Esophagus muscularis mucosa (tissue), 4 donors: ENCODE data around the gene LRRC26. TPM values are rescaled to one million over a fixed set of nuclear protein-coding genes. Genes with fewer than 3 reads are reported as not detected.

Source experiments
- DNase-seq: peaks from one replicate; pipeline ENCODE4 v3.0.0-alpha.2; 2017; ENCODE audit errors: extremely low spot score
- H3K27ac ChIP-seq, 4 donors: fragments of 200-600 bp; sonication (generic); replicated peaks in 1 of 4; 1 replicate in 3 of 4; 2 replicates in 1 of 4; pipeline ENCODE4 v1.5.1; 2016 to 2019; ENCODE audit warnings: mild to moderate bottlenecking in 1 of 4
- H3K27me3 ChIP-seq, 4 donors: fragments of 200-600 bp; sonication (generic); one replicate each; pipeline versions ENCODE4 v1.5.1 to v1.6.0; 2016 to 2019
- H3K36me3 ChIP-seq, 4 donors: fragments of 200-600 bp; sonication (generic); one replicate each; pipeline ENCODE4 v1.5.1; 2016 to 2019
- H3K4me1 ChIP-seq, 4 donors: fragments of 200-600 bp; sonication (generic); one replicate each; pipeline ENCODE4 v1.5.1; 2016 to 2019
- H3K4me3 ChIP-seq, 4 donors: fragments of 200-600 bp; sonication (generic); 1 replicate in 2 of 4; 2 replicates in 2 of 4; pipeline ENCODE4 v1.5.1; 2016 to 2019; ENCODE audit warnings: mild to moderate bottlenecking in 4 of 4, moderate library complexity in 1 of 4
- H3K9me3 ChIP-seq, 4 donors: fragments of 200-600 bp; sonication (generic); 1 replicate in 3 of 4; 2 replicates in 1 of 4; pipeline ENCODE4 v1.5.1; 2016 to 2019
- CTCF ChIP-seq, 3 experiments: fragments of 200-600 bp in 2 of 3; fragments of 450-650 bp in 1 of 3; sonication (generic) in 2 of 3; IDR thresholded peaks; one replicate each; pipeline ENCODE4 v1.5.1; 2017 to 2019; ENCODE audit warnings: antibody characterized with exemption in 3 of 3, mild to moderate bottlenecking in 2 of 3, moderate library complexity in 1 of 3
- EP300 ChIP-seq: sonication (generic); formaldehyde crosslinking; IDR thresholded peaks from one replicate; pipeline ENCODE4 v1.6.1; 2017; ENCODE audit warnings: antibody characterized with exemption
- POLR2A ChIP-seq: fragments of 450-650 bp; IDR thresholded peaks from one replicate; pipeline ENCODE4 v1.6.1; 2017; ENCODE audit warnings: antibody characterized with exemption, moderate library complexity, mild to moderate bottlenecking, low read depth
- POLR2AphosphoS5 ChIP-seq, 2 donors: sonication (generic); formaldehyde crosslinking; IDR thresholded peaks; one replicate each; pipeline ENCODE4 v1.6.1; 2017; ENCODE audit warnings: antibody characterized with exemption in 2 of 2
- WGBS: methylation state at CpG from one replicate; pipeline ENCODE4 v1.1.5; 2018; 5-methylcytosine and 5-hydroxymethylcytosine counted together
- intact Hi-C: fragments of 100-400 bp; cut with DNase I; formaldehyde crosslinking; loops from one replicate; pipeline ENCODE4 v1.15.1; 2023
- total RNA-seq, 4 donors: library from RNA; depleted of rRNA; stranded (reverse); fragments of >200 nt; gene quantifications; one replicate each; pipeline versions ENCODE4 v1.1.0 to v1.2.1, GENCODE V29; 2016

Gene LRRC26
- total RNA-seq, 4 donors from 2014 or later = not detected

- intact Hi-C loops = no loop called here
- 95% methylated on average over 19 of the region's 22 CpGs for WGBS
- TF ChIP-seq EP300 (no peak), POLR2A (no peak), CTCF (IDR thresholded peaks at IDR 0.05) (no peak)
- Histone ChIP-seq H3K4me3 (no peak overlapping the region), H3K27me3 (no peaks in the 10 kb centered on the region), H3K27ac (no peak overlapping the region), H3K4me1 (peaks cover 7 to 26% (median 17%) of the 10 kb centered on the region in 4 donors), H3K36me3 (peaks cover 57 to 99% (median 91%) of the 10 kb centered on the region in 4 donors), H3K9me3 (no peaks in the 10 kb centered on the region)
- no peak for DNase-seq
These were observed 11.8 kb upstream of the LRRC26 start for GRCh38 chr9:137181680-137182079.

GRCh38 chr9:137180491-137180890 is 10.6 kb upstream of the LRRC26 start:
- intact Hi-C loops = no loop called here
- DNase-seq = no peak
- Histone ChIP-seq H3K9me3 (no peaks in the 10 kb centered on the region), H3K4me3 (no peak overlapping the region), H3K27ac (no peak overlapping the region), H3K36me3 (peaks cover 52 to 87% (median 80%) of the 10 kb centered on the region in 4 donors), H3K4me1 (peaks cover 0 to 15% (median 5%) of the 10 kb centered on the region in 4 donors), H3K27me3 (no peaks in the 10 kb centered on the region)
- no CpG with 5 or more reads among the region's 20 CpGs for WGBS
- TF ChIP-seq POLR2AphosphoS5 (IDR thresholded peaks at IDR 0.05) = no peak
- TF ChIP-seq EP300 = no peak
- no peak for TF ChIP-seq CTCF (IDR thresholded peaks at IDR 0.05)
- TF ChIP-seq POLR2A = no peak

GRCh38 chr9:137179761-137180160 is 9.9 kb upstream of the LRRC26 start:
- intact Hi-C loops = no loop called here
- WGBS = 94% methylated on average over 14 of the region's 17 CpGs
- peaks cover 0 to 15% (median 5%) of the 10 kb centered on the region in 4 donors for H3K4me1 ChIP-seq
- DNase-seq = no peak
- no peak overlapping the region for H3K4me3 ChIP-seq
- H3K36me3 ChIP-seq = peaks cover 50 to 80% (median 73%) of the 10 kb centered on the region in 4 donors
- TF ChIP-seq EP300 = no peak
- no peak for TF ChIP-seq POLR2A
- no peaks in the 10 kb centered on the region for H3K27me3 ChIP-seq
- H3K27ac ChIP-seq = no peak overlapping the region
- no peaks in the 10 kb centered on the region for H3K9me3 ChIP-seq

GRCh38 chr9:137178939-137179630 is 9.2 kb upstream of the LRRC26 start:
- intact Hi-C loops = no loop called here
- no peak overlapping the region for H3K27ac ChIP-seq
- H3K27me3 ChIP-seq = peaks cover 0 to 1% (median 0%) of the 10 kb centered on the region in 4 donors
- peaks cover 44 to 73% (median 66%) of the 10 kb centered on the region in 4 donors for H3K36me3 ChIP-seq
- no peaks in the 10 kb centered on the region for H3K9me3 ChIP-seq
- no peak for TF ChIP-seq CTCF (IDR thresholded peaks at IDR 0.05)
- no peak for TF ChIP-seq POLR2A
- TF ChIP-seq EP300 = no peak
- TF ChIP-seq POLR2AphosphoS5 (IDR thresholded peaks at IDR 0.05) = no peak
- no peak overlapping the region for H3K4me3 ChIP-seq
- H3K4me1 ChIP-seq = peaks cover 0 to 8% (median 3%) of the 10 kb centered on the region in 4 donors
- WGBS = 87% methylated on average over 15 of the region's 19 CpGs
- no peak for DNase-seq

- no peak overlapping the region for H3K27ac ChIP-seq
- no peaks in the 10 kb centered on the region for H3K9me3 ChIP-seq
- WGBS = 85% methylated on average over 19 of the region's 23 CpGs
- TF ChIP-seq CTCF (IDR thresholded peaks at IDR 0.05) (no peak), EP300 (no peak), POLR2A (no peak), POLR2AphosphoS5 (IDR thresholded peaks at IDR 0.05) (no peak)
- H3K27me3 ChIP-seq = peaks cover 0 to 8% (median 0%) of the 10 kb centered on the region in 4 donors
- no peak for DNase-seq
- intact Hi-C loops = no loop called here
- H3K36me3 ChIP-seq = peaks cover 37 to 66% (median 59%) of the 10 kb centered on the region in 4 donors
- peaks cover 0 to 8% (median 3%) of the 10 kb centered on the region in 4 donors for H3K4me1 ChIP-seq
- no peak overlapping the region for H3K4me3 ChIP-seq
These were observed 8.5 kb upstream of the LRRC26 start for GRCh38 chr9:137178201-137178938.
